ENCODE measurements around the gene DNAH6. TPM values are rescaled to one million over a fixed set of nuclear protein-coding genes. Genes with fewer than 3 reads are reported as not detected.

The DNAH6 gene
- polyA plus RNA-seq, 1 donor (not counting 4 experiments of a cell fraction or from before 2014, with no cell fraction given), result 0.05 TPM

DNA sequence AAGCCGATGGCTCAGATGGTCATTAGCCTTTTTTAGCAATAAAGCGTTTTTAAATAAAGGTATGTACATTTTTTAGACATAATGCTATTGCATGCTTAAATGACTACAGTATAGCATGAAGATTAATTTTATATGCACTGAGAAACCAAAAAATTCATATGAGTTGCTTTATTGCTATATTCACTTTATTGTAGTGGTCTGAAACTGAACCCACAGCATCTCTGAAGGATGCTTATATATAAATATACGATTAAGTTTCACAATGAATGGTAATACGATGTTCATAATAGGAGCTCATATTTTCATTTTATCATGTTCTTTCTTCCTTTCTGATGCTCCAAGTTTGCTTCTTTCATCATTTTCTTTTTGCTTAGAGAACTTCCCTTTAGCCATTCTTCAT is 132.8 kb downstream of the DNAH6 start:
- Histone ChIP-seq H3K27me3 (ENCODE audit: control insufficient read depth, extremely low read depth, insufficient read depth, low read length) (no peaks in the 10 kb centered on the region), H3K79me2 (ENCODE audit: control insufficient read depth, insufficient read depth, low read length) (no peaks in the 10 kb centered on the region)
- no peak for FAIRE-seq

DNA sequence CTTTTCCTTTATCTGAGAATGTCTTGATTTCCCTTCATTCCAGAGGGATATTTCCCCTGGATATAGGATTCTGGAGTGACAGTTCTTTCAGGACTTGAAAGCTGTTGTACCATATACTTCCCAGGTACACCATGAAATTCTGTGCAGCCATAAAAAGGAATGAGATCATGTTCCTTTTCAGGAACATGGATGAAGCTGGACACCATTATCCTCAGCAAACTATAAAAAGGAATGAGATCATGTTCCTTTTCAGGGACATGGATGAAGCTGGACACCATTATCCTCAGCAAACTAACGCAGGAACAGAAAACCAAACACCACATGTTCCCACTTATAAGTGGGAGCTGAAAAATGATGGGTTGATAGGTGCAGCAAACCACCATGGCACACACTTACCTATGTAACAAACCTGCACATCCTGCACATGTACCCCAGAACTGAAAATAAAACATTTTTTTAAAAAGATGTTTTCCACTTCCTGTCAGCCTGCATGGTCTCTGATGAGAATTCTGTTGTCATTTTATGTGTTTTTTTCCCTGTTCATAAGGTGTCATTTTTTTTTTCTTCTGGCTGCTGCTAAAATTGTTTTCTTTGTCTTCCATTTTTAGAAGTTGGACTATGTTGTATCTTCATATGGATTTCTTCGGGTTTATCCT is 133.3 kb downstream of the DNAH6 start:
- Histone ChIP-seq H3K4me1 (ENCODE audit: control insufficient read depth, extremely low read depth, insufficient read depth, low read length) (no peaks in the 10 kb centered on the region), H3K79me2 (ENCODE audit: control insufficient read depth, insufficient read depth, low read length) (no peaks in the 10 kb centered on the region), H3K27me3 (ENCODE audit: control insufficient read depth, extremely low read depth, insufficient read depth, low read length) (no peaks in the 10 kb centered on the region), H3K9me1 (ENCODE audit: control insufficient read depth, extremely low read depth, insufficient read depth, low read length) (no peaks in the 10 kb centered on the region), H3K36me3 (ENCODE audit: control insufficient read depth in 2 of 2, extremely low read depth in 1 of 2, insufficient read depth in 2 of 2, low read length in 2 of 2) (no peaks in the 10 kb centered on the region), H3K4me2 (ENCODE audit: control insufficient read depth, extremely low read depth, insufficient read depth, low read depth, low read length) (no peak overlapping the region), H3K9ac (ENCODE audit: control insufficient read depth, extremely low read depth, insufficient read depth, low read length) (no peak overlapping the region), H4K20me1 (ENCODE audit: control insufficient read depth, extremely low read depth, insufficient read depth, low read length) (no peaks in the 10 kb centered on the region), H3K4me3 (ENCODE audit: control insufficient read depth in 2 of 3, extremely low read depth in 1 of 3, insufficient read depth in 2 of 3, low read depth in 1 of 3, low read length in 3 of 3) (no peak overlapping the region), H2AFZ (ENCODE audit: control insufficient read depth, low read length) (no peak overlapping the region), H3K27ac (ENCODE audit: control insufficient read depth, insufficient read depth, low read length) (no peak overlapping the region), H3K9me3 (ENCODE audit: control insufficient read depth, low read depth, low read length) (no peaks in the 10 kb centered on the region)
- TF ChIP-seq CTCF (optimal IDR thresholded peaks at IDR 0.05 in 1 of 3, IDR thresholded peaks at IDR 0.05 in 1 of 3, conservative IDR thresholded peaks at IDR 0.05 in 1 of 3; ENCODE audit: extremely low read depth in 1 of 3, insufficient read depth in 2 of 3, low read length in 3 of 3) (no peak), EZH2 (IDR thresholded peaks at IDR 0.05; ENCODE audit: low read length) (no peak)
- DNase-seq (ENCODE audit: low read depth, low spot score), result no peak
- FAIRE-seq, result no peak
- dilution Hi-C loops (cut with MboI; ENCODE audit: extremely low pct_ligation_motif_present, low sequenced_read_pairs), result no loop called here

More for the DNA sequence above, 132.8 kb downstream of the DNAH6 start:
- Histone ChIP-seq H3K4me3 (ENCODE audit: control insufficient read depth in 2 of 3, extremely low read depth in 1 of 3, insufficient read depth in 2 of 3, low read depth in 1 of 3, low read length in 3 of 3) (no peak overlapping the region), H3K9me3 (ENCODE audit: control insufficient read depth, low read depth, low read length) (no peaks in the 10 kb centered on the region), H4K20me1 (ENCODE audit: control insufficient read depth, extremely low read depth, insufficient read depth, low read length) (no peaks in the 10 kb centered on the region), H2AFZ (ENCODE audit: control insufficient read depth, low read length) (no peak overlapping the region), H3K36me3 (ENCODE audit: control insufficient read depth in 2 of 2, extremely low read depth in 1 of 2, insufficient read depth in 2 of 2, low read length in 2 of 2) (no peaks in the 10 kb centered on the region), H3K9ac (ENCODE audit: control insufficient read depth, extremely low read depth, insufficient read depth, low read length) (no peak overlapping the region), H3K9me1 (ENCODE audit: control insufficient read depth, extremely low read depth, insufficient read depth, low read length) (no peaks in the 10 kb centered on the region), H3K4me1 (ENCODE audit: control insufficient read depth, extremely low read depth, insufficient read depth, low read length) (no peaks in the 10 kb centered on the region), H3K27ac (ENCODE audit: control insufficient read depth, insufficient read depth, low read length) (no peak overlapping the region), H3K4me2 (ENCODE audit: control insufficient read depth, extremely low read depth, insufficient read depth, low read depth, low read length) (no peak overlapping the region)
- DNase-seq (ENCODE audit: low read depth, low spot score), result no peak
- dilution Hi-C loops (cut with MboI; ENCODE audit: extremely low pct_ligation_motif_present, low sequenced_read_pairs), result no loop called here
- TF ChIP-seq EZH2 (IDR thresholded peaks at IDR 0.05; ENCODE audit: low read length) (no peak), CTCF (optimal IDR thresholded peaks at IDR 0.05 in 1 of 3, IDR thresholded peaks at IDR 0.05 in 1 of 3, conservative IDR thresholded peaks at IDR 0.05 in 1 of 3; ENCODE audit: extremely low read depth in 1 of 3, insufficient read depth in 2 of 3, low read length in 3 of 3) (no peak)
